Choroid plexus epithelial cell (primary cell): ENCODE measurements around the gene OR10G3.
A peak's percentile ranks its signal among the peaks of the same experiment; 100 is the strongest.
"Not testable (repeated sequence)": the region's sequence is repeated elsewhere in the genome, so short reads cannot be mapped to it uniquely, and the experiment has no call there.

Source experiments
- DNase-seq: peaks from one replicate; pipeline ENCODE4 v3.0.0-alpha.2; 2010; ENCODE audit warnings: low read depth
- H3K4me3 ChIP-seq: 2 replicates; pipeline ENCODE4 v1.5.1; 2011; ENCODE audit warnings: low read depth, mild to moderate bottlenecking, control low read depth, low read length, moderate library complexity
- TF ChIP-seq, protein P1 (sequence below): conservative IDR thresholded peaks from 2 replicates; pipeline ENCODE4 v1.5.1; 2011; ENCODE audit warnings: low read depth, mild to moderate bottlenecking, control low read depth, inconsistent platforms, low read length, moderate library complexity

OR10G3 gene, protein sequence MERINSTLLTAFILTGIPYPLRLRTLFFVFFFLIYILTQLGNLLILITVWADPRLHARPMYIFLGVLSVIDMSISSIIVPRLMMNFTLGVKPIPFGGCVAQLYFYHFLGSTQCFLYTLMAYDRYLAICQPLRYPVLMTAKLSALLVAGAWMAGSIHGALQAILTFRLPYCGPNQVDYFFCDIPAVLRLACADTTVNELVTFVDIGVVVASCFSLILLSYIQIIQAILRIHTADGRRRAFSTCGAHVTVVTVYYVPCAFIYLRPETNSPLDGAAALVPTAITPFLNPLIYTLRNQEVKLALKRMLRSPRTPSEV

DNA sequence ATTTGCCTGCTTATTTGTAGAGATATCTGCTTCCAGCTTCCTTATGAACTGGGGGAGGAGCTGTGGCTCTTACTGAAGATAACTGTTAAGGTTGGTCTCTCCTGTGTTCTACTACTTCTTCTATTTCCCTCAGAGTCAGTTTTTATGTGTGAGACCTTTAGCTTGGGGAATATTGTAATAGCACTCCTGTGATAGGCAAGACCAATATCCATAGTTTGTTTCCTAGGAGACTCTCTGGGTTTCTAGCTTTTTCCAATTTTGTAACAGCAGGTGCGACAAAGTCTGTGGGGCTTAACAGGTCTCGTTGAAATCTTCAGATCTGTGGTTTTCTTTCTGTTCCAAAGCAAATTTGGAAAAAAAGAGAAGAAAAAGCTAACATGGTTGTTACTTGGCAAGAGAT, at the start of gene OR10G3:
TSS of gene OR10G3 (minus strand) at position 101 of the 400 bp plus-strand sequence. CDS start 9,332 bp downstream, outside the sequence.
- no peak within 1 kb of the TSS for H3K4me3 ChIP-seq
- DNase-seq, result no peak
- TF ChIP-seq, protein P1, sequence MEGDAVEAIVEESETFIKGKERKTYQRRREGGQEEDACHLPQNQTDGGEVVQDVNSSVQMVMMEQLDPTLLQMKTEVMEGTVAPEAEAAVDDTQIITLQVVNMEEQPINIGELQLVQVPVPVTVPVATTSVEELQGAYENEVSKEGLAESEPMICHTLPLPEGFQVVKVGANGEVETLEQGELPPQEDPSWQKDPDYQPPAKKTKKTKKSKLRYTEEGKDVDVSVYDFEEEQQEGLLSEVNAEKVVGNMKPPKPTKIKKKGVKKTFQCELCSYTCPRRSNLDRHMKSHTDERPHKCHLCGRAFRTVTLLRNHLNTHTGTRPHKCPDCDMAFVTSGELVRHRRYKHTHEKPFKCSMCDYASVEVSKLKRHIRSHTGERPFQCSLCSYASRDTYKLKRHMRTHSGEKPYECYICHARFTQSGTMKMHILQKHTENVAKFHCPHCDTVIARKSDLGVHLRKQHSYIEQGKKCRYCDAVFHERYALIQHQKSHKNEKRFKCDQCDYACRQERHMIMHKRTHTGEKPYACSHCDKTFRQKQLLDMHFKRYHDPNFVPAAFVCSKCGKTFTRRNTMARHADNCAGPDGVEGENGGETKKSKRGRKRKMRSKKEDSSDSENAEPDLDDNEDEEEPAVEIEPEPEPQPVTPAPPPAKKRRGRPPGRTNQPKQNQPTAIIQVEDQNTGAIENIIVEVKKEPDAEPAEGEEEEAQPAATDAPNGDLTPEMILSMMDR, result no peak

DNA sequence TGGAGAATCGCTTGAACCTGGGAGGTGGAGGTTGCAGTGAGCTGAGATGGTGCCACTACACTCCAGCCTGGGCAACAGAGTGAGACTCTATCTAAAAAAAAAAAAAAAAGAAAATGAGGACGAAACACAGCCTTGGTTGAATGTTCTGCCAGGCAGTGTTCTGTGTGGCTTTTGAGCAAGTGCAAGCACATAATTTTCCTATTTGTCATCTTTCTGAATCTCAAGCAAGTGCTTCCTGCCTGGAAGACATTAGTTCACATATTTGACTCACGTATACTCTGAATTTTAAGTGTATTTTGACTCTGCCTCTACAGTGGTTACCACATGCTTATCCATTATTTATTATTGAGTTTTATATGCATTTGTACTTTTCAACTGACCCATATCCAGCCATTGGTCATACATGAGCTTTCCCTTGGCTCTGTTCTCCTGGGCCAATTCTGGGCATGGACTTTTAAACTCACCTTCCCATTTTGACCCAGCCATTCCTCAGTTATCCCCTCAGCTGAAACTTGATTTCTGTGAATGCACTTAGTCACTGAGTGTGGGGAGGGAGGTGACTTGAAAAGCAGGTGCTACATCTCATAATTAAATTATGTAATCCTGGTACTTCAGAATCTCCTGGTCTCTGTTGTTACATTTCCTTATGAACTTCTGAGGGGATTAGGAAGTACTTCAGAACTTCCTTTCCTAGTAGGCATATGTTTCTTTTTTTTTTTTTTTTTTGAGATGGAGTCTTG, 46.8 kb upstream of the OR10G3 start:
- DNase-seq, result peak; percentile 71
- TF ChIP-seq, protein P1, result no peak

DNA sequence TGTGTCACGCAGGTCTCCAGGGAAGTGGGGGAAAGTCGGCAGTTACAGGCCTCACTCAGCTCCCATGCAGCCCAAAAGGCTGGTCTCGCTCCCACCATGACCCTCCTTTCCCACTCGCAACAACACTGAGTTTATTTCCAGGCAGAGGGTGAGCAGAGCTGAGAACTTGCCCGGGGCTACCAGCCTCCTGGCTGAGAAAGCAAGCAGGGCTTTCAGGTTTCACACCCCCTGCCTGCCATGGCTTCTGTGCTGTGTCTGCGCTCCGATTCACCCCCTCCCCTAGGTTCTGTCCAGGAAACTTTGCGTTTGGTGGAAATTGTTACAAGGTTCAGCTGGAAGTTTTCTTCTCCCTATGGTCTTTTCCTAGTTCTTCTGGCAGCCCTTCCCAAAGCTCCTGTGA, 37.7 kb upstream of the OR10G3 start:
- no peak for DNase-seq
- TF ChIP-seq, protein P1, result no peak
- no peak overlapping the region for H3K4me3 ChIP-seq

More for the DNA sequence above, 46.8 kb upstream of the OR10G3 start:
- H3K4me3 ChIP-seq, result no peak overlapping the region

DNA sequence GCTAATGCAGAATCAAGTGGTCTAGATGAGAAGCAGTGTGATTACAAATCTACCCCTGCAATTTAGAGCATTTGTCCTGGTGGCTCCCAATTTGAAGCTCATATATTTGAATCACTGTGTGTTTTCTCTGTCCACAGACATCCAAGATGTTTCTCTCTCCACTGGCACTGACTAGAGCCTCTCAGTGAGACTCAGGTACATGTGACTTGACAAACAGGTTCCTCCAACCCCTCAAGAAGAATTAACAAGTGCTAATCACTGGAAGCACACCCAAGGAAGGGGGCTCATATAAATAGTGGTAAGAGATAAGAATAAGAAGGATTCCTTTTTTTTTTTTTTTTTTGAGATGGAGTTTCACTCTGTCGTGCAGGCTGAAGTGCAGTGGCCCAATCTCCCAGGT, 34.4 kb upstream of the OR10G3 start:
- no peak for DNase-seq
- H3K4me3 ChIP-seq, result no peak overlapping the region
- TF ChIP-seq, protein P1, result no peak

DNA sequence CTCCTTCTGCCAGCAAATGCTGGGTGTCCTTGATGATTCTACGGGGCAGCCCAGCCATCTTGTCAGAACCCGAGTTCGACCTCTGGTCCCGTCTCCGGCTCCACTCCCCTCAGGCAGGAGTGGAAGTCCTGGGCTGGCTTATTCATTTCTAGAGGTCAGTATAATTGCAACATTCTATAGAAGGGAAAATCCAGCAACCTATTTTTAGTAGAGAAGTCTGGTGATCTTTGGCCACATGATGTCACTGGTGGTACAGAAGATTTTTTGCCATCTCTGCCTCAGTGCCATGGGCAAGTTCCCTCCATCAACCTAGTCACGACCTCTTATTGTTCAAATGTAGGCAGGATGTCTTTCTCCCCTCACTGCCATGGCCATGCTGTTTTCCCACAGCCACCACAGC, 32.4 kb upstream of the OR10G3 start:
- DNase-seq, result no peak
- H3K4me3 ChIP-seq, result no peak overlapping the region
- TF ChIP-seq, protein P1, result no peak

DNA sequence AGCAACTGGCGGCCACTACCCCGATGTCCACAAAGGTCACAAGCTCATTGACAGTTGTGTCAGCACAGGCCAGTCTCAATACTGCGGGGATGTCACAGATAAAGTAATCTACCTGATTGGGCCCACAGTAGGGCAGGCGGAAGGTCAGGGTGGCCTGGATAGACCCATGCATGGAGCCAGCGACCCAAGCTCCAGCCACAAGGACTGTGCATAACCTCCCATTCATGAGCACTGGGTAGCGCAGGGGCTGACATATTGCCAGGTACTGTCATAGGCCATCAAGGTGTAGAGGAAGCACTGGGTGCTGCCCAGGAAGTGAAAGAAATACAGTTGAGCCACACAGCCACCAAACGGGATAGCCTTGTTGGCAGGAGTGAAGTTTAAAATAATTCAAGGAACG, 22.3 kb upstream of the OR10G3 start:
- DNase-seq, H3K4me3 ChIP-seq: not testable (repeated sequence)

DNA sequence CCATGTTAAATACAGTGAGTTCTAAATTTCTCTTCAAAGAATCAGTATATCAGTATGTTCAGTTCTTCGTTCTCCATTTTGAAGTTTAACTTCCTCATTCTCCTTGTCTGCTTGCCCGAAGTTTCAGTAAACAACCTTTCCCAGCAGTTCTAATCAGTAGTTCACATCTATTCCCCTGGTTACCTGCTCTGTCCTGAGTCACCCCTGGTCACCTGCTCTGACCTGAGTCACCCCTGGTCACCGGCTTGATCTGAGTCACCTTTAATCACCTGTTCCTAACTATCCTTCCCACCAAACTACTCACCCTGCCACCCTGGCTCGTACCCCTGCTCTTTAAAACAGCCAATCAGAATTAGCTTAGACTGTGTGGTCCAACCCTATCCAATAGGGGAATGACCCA, 9.4 kb upstream of the OR10G3 start:
- TF ChIP-seq, protein P1, result no peak
- no peak overlapping the region for H3K4me3 ChIP-seq
- no peak for DNase-seq
